ENCODE data around the gene ANKRD1. TPM values are rescaled to one million over a fixed set of nuclear protein-coding genes. Genes with fewer than 3 reads are reported as not detected.

ANKRD1 gene
- total RNA-seq (2.0 TPM), polyA plus RNA-seq (27.4 TPM)
- long read RNA-seq, donor 1, partial matches to known transcripts = 0 of 1 reads
- long read RNA-seq, donor 1, other reads (novel, unspliced or antisense) = 0 of 1 reads
- long read RNA-seq, donor 2 = 0 reads
- long read RNA-seq, donor 3 = 0 reads
- long read RNA-seq, donor 4 = 0 reads
- long read RNA-seq, donor 5 = 0 reads
- long read RNA-seq, donor 6 = 0 reads
- long read RNA-seq, donor 7 = 0 reads
- long read RNA-seq, donor 8 = 0 reads
- long read RNA-seq, donor 9 = 0 reads
- long read RNA-seq, donor 10 = 0 reads

DNA sequence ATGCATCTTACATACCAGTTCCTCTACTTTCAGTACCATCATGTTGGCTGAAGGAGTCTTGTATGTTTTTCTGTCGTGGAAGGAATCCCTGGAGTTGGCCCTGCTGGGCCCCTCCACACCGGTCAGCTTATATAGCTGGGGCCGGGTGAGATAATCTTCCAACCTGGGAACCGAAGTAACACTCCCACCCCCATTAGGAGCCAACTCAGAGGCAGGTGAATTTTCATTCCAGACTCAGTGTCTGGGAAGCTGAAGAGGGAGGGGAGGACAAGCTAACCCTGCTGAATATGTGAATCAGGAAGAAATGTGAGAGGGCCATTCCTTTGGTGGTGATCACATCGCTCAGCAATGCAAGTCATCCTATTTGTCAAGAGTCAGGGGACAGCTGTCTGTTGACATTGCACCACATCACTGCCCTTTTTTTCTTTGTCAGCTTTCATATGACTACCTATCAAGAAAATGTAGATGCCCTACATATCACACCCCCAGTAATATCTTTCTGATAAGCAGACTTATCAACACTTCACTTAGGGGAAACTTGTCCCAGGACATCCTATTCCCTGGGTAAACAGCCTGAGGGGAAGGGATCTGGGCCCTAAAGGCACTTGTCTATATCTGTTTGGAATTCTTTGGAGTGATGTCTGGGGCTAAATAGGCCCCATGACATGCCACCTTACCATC lies at the start of gene ANKRD1:
Gene ANKRD1 (minus strand): TSS at position 102 of the 681 bp plus-strand sequence. CDS start 60 bp downstream, at position 42.
- no peaks in the 10 kb centered on the region for H3K27me3 ChIP-seq (ENCODE audit: control insufficient read depth in 2 of 2, insufficient read depth in 1 of 2, low read length in 1 of 2)
- no peak within 1 kb of the TSS for H3K4me3 ChIP-seq (ENCODE audit: low read length in 2 of 2)
- no peak within 1 kb of the TSS for H3K27ac ChIP-seq (ENCODE audit: low read depth in 1 of 2, low read length in 1 of 2)
- H3K9me3 ChIP-seq (ENCODE audit: control insufficient read depth in 2 of 2, insufficient read depth in 1 of 2, low read length in 1 of 2) = no peaks in the 10 kb centered on the region
- WGBS = 92% methylated on average over 5 of the region's 5 CpGs
- H3K4me1 ChIP-seq (ENCODE audit: control insufficient read depth in 2 of 2, insufficient read depth in 2 of 2, low read length in 2 of 2) = no peaks in the 10 kb centered on the region
- H3K36me3 ChIP-seq (ENCODE audit: control insufficient read depth in 2 of 2, insufficient read depth in 2 of 2, low read length in 1 of 2) = no peaks in the 10 kb centered on the region
- DNase-seq (ENCODE audit: low read depth in 6 of 9, low spot score in 9 of 9) = no peak

DNA sequence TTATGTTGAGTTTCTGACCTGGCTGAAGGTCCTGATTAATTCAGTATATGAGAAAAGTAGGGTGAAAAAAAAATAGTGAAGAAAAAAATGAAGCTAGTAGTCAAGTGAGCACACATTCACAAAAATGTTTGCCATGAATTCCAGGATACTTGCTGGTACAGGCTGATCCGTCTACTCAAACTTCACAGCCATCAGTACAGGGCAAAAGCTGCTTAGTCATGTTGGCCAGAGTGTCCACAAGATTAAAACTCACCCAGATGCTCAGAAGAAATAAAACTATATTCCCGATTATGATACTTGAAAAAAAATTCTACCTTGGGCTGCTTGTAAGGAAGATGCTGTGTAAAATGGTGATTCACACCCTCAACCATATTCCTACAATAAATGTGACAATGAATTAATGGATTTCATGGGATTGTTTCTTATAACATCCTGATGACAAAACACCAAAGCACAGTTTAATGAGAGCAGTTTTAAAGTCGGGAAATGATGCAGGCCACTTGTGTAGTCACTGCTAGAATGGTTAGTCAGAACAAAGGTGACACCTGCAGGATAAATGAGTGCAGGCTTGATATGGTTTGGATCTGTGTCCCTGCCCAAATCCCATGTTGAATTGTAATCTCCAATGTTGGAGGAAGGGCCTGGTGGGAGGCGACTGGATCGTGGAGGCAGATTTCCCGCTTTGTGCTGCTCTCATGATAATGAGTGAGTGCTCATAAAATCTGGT lies 49.2 kb upstream of the ANKRD1 start:
- WGBS = 92% methylated on average over 6 of the region's 6 CpGs
- H3K9me3 ChIP-seq (ENCODE audit: control insufficient read depth in 2 of 2, insufficient read depth in 1 of 2, low read length in 1 of 2) = peaks cover 0 to 8% of the 10 kb centered on the region in 2 donors

DNA sequence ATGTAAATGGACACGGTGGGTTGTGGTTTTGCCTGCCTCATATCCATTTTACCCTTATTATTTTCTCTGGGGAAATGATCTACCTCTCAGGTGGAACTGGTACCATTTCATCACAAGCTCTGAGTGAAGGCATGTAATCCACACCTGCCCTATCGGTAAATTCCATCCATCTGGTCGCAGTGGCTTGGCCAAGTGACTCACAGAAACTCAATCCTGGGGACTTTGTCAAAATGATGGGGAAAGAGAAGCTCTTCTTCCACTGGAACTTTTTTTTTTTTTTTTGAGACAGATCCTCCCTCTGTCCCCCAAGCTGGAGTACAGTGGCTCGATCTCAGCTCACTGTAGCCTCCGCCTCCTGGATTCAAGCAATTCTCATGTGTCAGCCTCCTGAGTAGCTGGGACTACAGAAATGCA lies 48.2 kb upstream of the ANKRD1 start:
- H3K4me1 ChIP-seq (ENCODE audit: control insufficient read depth in 2 of 2, insufficient read depth in 2 of 2, low read length in 2 of 2) = peaks cover 2 to 30% of the 10 kb centered on the region in 2 donors
- no peaks in the 10 kb centered on the region for H3K36me3 ChIP-seq (ENCODE audit: control insufficient read depth in 2 of 2, insufficient read depth in 2 of 2, low read length in 1 of 2)
- no peaks in the 10 kb centered on the region for H3K27me3 ChIP-seq (ENCODE audit: control insufficient read depth in 2 of 2, insufficient read depth in 1 of 2, low read length in 1 of 2)
- H3K4me3 ChIP-seq (ENCODE audit: low read length in 2 of 2) = no peak overlapping the region
- 91% methylated on average over 5 of the region's 5 CpGs for WGBS
- DNase-seq (ENCODE audit: low read depth in 6 of 9, low spot score in 9 of 9) = no peak
- no peak overlapping the region for H3K27ac ChIP-seq (ENCODE audit: low read depth in 1 of 2, low read length in 1 of 2)
- H3K9me3 ChIP-seq (ENCODE audit: control insufficient read depth in 2 of 2, insufficient read depth in 1 of 2, low read length in 1 of 2) = peaks cover 0 to 4% of the 10 kb centered on the region in 2 donors

More for the DNA sequence above, 49.2 kb upstream of the ANKRD1 start:
- Histone ChIP-seq H3K27me3 (ENCODE audit: control insufficient read depth in 2 of 2, insufficient read depth in 1 of 2, low read length in 1 of 2) (no peaks in the 10 kb centered on the region), H3K27ac (ENCODE audit: low read depth in 1 of 2, low read length in 1 of 2) (no peak overlapping the region), H3K36me3 (ENCODE audit: control insufficient read depth in 2 of 2, insufficient read depth in 2 of 2, low read length in 1 of 2) (no peaks in the 10 kb centered on the region), H3K4me1 (ENCODE audit: control insufficient read depth in 2 of 2, insufficient read depth in 2 of 2, low read length in 2 of 2) (peaks cover 2 to 20% of the 10 kb centered on the region in 2 donors), H3K4me3 (ENCODE audit: low read length in 2 of 2) (no peak overlapping the region)
- no peak for DNase-seq (ENCODE audit: low read depth in 6 of 9, low spot score in 9 of 9)

DNA sequence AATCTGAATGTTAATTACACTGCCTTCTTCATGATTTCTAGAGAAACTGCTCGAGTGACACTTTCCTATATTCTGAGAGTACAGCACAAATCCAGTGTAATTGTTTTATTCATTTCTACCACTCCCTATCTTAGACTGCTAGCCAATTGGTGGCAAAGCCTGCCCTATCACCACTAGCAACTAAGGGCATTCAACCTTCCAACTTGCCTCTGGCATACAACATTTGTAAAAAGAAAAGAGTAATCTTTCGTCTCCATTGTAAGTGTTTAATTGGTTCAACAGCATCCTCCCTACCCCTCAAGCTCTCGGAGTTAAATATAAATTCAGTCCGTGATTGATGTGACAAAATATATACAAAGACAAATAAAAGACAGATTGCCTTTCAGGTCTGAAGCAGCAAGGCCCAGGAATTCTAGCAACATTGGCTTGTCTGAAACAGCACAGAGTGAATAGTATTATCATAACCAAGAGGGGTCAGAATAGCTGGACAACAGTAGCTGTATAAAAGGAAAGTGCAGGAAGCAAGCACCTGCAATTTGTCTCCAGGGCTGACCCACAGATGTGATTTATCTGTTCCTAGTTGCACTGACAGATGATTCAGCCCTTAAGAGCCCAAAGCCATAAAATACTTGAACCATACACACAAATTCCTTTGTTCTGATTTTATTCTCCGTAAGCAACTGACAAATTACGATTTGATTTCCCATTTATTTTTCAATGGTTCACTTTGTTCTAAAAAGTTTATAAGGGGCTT lies 47.6 kb upstream of the ANKRD1 start:
- H3K27ac ChIP-seq (ENCODE audit: low read depth in 1 of 2, low read length in 1 of 2) = no peak overlapping the region
- no peak for DNase-seq (ENCODE audit: low read depth in 6 of 9, low spot score in 9 of 9)
- H3K36me3 ChIP-seq (ENCODE audit: control insufficient read depth in 2 of 2, insufficient read depth in 2 of 2, low read length in 1 of 2) = no peaks in the 10 kb centered on the region
- no peaks in the 10 kb centered on the region for H3K27me3 ChIP-seq (ENCODE audit: control insufficient read depth in 2 of 2, insufficient read depth in 1 of 2, low read length in 1 of 2)
- 95% methylated on average over 6 of the region's 6 CpGs for whole genome bisulfite sequencing
- H3K4me1 ChIP-seq (ENCODE audit: control insufficient read depth in 2 of 2, insufficient read depth in 2 of 2, low read length in 2 of 2) = peaks cover 2 to 30% of the 10 kb centered on the region in 2 donors
- H3K9me3 ChIP-seq (ENCODE audit: control insufficient read depth in 2 of 2, insufficient read depth in 1 of 2, low read length in 1 of 2) = peaks cover 0 to 4% of the 10 kb centered on the region in 2 donors
- no peak overlapping the region for H3K4me3 ChIP-seq (ENCODE audit: low read length in 2 of 2)

DNA sequence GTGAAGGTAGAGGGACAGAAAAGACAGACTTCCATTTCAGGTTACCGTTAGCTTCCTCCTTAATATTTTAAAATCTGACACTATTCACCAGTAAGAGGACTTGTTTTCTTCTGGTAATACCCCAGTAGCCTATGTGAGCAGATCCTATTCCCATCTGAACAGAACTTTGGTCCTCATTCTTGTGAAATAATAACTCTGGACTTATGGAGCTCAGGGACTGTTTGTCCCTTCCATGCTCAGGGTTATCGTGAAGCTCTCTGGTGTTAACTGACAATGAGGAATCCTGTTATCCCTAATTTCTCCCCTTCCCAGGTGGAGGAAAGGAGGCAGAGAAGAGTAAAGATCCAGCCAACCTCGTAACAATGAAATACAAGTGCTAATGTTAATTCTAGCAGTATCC lies 47.0 kb upstream of the ANKRD1 start:
- Histone ChIP-seq H3K4me1 (ENCODE audit: control insufficient read depth in 2 of 2, insufficient read depth in 2 of 2, low read length in 2 of 2) (peaks cover 2 to 29% of the 10 kb centered on the region in 2 donors), H3K36me3 (ENCODE audit: control insufficient read depth in 2 of 2, insufficient read depth in 2 of 2, low read length in 1 of 2) (no peaks in the 10 kb centered on the region), H3K9me3 (ENCODE audit: control insufficient read depth in 2 of 2, insufficient read depth in 1 of 2, low read length in 1 of 2) (peaks cover 0 to 4% of the 10 kb centered on the region in 2 donors), H3K27ac (ENCODE audit: low read depth in 1 of 2, low read length in 1 of 2) (peak overlapping the region in 1 of 2 donors; percentile 9), H3K4me3 (ENCODE audit: low read length in 2 of 2) (no peak overlapping the region), H3K27me3 (ENCODE audit: control insufficient read depth in 2 of 2, insufficient read depth in 1 of 2, low read length in 1 of 2) (no peaks in the 10 kb centered on the region)
- 98% methylated on average over 3 of the region's 3 CpGs for WGBS
- DNase-seq (ENCODE audit: low read depth in 6 of 9, low spot score in 9 of 9) = no peak

DNA sequence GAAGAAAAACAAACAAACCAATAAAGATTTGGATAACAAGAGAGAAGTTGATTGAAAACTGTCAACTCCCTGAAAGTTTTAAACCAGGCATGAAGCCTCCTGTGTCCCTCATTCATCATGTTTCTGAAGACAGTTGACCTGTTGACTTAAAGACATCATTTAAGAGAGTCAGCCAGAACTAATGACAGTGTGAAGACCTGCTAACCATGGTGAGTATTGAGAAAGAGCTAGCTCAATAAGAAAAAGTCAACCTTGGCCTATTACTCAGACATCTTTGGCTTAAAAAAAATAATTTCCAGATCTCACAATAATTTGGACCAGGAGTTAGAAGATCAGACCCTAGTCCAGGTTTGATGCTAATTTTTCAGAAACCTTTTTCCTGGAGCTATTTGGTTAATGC lies 45.3 kb upstream of the ANKRD1 start:
- Histone ChIP-seq H3K27ac (ENCODE audit: low read depth in 1 of 2, low read length in 1 of 2) (peak overlapping the region in 1 of 2 donors; percentile 43), H3K36me3 (ENCODE audit: control insufficient read depth in 2 of 2, insufficient read depth in 2 of 2, low read length in 1 of 2) (no peaks in the 10 kb centered on the region), H3K4me3 (ENCODE audit: low read length in 2 of 2) (no peak overlapping the region), H3K9me3 (ENCODE audit: control insufficient read depth in 2 of 2, insufficient read depth in 1 of 2, low read length in 1 of 2) (peaks cover 0 to 4% of the 10 kb centered on the region in 2 donors), H3K27me3 (ENCODE audit: control insufficient read depth in 2 of 2, insufficient read depth in 1 of 2, low read length in 1 of 2) (no peaks in the 10 kb centered on the region), H3K4me1 (ENCODE audit: control insufficient read depth in 2 of 2, insufficient read depth in 2 of 2, low read length in 2 of 2) (peaks cover 2 to 29% of the 10 kb centered on the region in 2 donors)
- no peak for DNase-seq (ENCODE audit: low read depth in 6 of 9, low spot score in 9 of 9)

DNA sequence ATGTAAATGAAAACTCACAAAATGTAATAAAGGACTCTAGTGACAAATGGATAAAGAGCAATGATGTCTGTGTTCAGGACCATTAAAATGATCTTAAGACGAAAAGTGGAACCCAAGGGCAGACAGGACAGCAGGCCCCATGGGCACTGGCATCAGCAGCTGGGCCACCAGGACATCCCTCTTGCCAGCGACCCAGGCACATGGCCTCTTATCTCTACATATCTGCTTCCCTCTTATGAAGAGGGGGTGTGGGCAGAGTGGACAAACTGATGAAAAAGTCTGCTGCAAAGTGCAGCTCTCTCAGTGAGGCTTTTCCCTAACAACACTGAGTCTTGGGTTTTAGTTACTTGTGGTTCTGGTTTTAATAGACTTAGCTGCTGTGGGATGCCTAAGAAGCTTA lies 44.8 kb upstream of the ANKRD1 start:
- peaks cover 2 to 29% of the 10 kb centered on the region in 2 donors for H3K4me1 ChIP-seq (ENCODE audit: control insufficient read depth in 2 of 2, insufficient read depth in 2 of 2, low read length in 2 of 2)
- H3K36me3 ChIP-seq (ENCODE audit: control insufficient read depth in 2 of 2, insufficient read depth in 2 of 2, low read length in 1 of 2) = no peaks in the 10 kb centered on the region
- H3K4me3 ChIP-seq (ENCODE audit: low read length in 2 of 2) = no peak overlapping the region
- H3K27me3 ChIP-seq (ENCODE audit: control insufficient read depth in 2 of 2, insufficient read depth in 1 of 2, low read length in 1 of 2) = no peaks in the 10 kb centered on the region
- peaks cover 0 to 4% of the 10 kb centered on the region in 2 donors for H3K9me3 ChIP-seq (ENCODE audit: control insufficient read depth in 2 of 2, insufficient read depth in 1 of 2, low read length in 1 of 2)
- 94% methylated on average over 2 of the region's 2 CpGs for WGBS
- H3K27ac ChIP-seq (ENCODE audit: low read depth in 1 of 2, low read length in 1 of 2) = peak overlapping the region in 1 of 2 donors; percentile 43
- no peak for DNase-seq (ENCODE audit: low read depth in 6 of 9, low spot score in 9 of 9)

DNA sequence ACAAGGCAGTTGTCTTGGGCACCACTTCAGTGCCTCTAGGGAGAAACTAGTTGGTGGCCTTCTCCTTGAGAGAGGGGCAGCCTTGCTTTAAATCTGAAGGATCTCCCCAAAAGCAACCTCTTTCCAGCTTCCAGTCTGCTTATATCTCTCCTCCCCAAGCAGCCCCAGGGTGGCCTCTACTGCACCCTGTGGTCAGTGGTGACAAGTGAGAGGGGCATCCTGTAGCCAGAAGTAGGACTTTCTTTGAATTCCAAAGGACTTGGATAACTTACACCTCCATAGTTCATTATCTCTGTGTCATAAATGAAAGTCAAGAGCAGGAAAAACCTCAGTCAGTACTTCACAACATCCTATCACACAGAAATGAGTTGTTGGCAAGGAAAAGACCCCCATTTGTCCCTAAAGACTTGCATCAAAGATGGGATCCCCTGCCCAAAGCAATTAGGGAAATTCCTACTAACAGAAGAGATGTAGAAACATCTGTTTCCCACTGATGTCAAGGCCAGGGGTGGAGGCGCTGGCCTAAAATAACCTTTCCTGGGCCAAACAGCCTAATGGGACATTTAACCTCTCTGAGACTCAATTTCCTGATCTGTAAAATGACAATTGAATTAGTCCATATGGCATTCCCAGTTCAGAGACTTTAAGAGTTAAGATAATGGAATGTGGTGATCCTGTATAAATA lies 44.0 kb upstream of the ANKRD1 start:
- 97% methylated on average over 1 of the region's 1 CpG for WGBS
- Histone ChIP-seq H3K9me3 (ENCODE audit: control insufficient read depth in 2 of 2, insufficient read depth in 1 of 2, low read length in 1 of 2) (no peaks in the 10 kb centered on the region), H3K4me3 (ENCODE audit: low read length in 2 of 2) (no peak overlapping the region), H3K36me3 (ENCODE audit: control insufficient read depth in 2 of 2, insufficient read depth in 2 of 2, low read length in 1 of 2) (no peaks in the 10 kb centered on the region), H3K27me3 (ENCODE audit: control insufficient read depth in 2 of 2, insufficient read depth in 1 of 2, low read length in 1 of 2) (no peaks in the 10 kb centered on the region), H3K4me1 (ENCODE audit: control insufficient read depth in 2 of 2, insufficient read depth in 2 of 2, low read length in 2 of 2) (peaks cover 2 to 32% of the 10 kb centered on the region in 2 donors), H3K27ac (ENCODE audit: low read depth in 1 of 2, low read length in 1 of 2) (peak overlapping the region in 1 of 2 donors; percentile 3)
- DNase-seq (ENCODE audit: low read depth in 6 of 9, low spot score in 9 of 9) = no peak
